Natural killer cell (primary cell): ENCODE results near the gene RNASE13. TPM values are rescaled to one million over a fixed set of nuclear protein-coding genes. Genes with fewer than 3 reads are reported as not detected.

Source experiments
- ATAC-seq, 3 donors: fragments of 150-1000 bp in 2 of 3; fragments of 200-7000 bp in 1 of 3; cut with Tn5 transposase; 1 replicate in 1 of 3; 2 replicates in 2 of 3; pipeline ENCODE4 v1.10.0; 2021; ENCODE audit warnings: mild to moderate bottlenecking in 2 of 3, moderate library complexity in 2 of 3
- DNase-seq, 2 donors: peaks; one replicate each; pipeline versions ENCODE4 v3.0.0 to v3.0.0-alpha.2; 2013 to 2021; ENCODE audit warnings: mixed read lengths in 1 of 2
- H3K27ac ChIP-seq: one replicate; pipeline ENCODE4 v1.5.1; 2013; ENCODE audit warnings: mild to moderate bottlenecking, low read length
- H3K27me3 ChIP-seq: one replicate; pipeline ENCODE4 v1.6.1; 2013; ENCODE audit warnings: low read length; ENCODE audit not compliant: control insufficient read depth, insufficient read depth
- H3K36me3 ChIP-seq: one replicate; pipeline ENCODE4 v1.6.1; 2013; ENCODE audit warnings: low read length; ENCODE audit not compliant: control insufficient read depth, insufficient read depth
- H3K4me1 ChIP-seq: one replicate; pipeline ENCODE4 v1.6.1; 2013; ENCODE audit warnings: low read length; ENCODE audit not compliant: control insufficient read depth, insufficient read depth
- H3K4me3 ChIP-seq: one replicate; pipeline ENCODE4 v1.5.1; 2013; ENCODE audit warnings: low read length
- H3K9me3 ChIP-seq: one replicate; pipeline ENCODE4 v1.6.1; 2013; ENCODE audit warnings: low read length; ENCODE audit not compliant: control insufficient read depth, insufficient read depth
- H3K27ac Mint-ChIP-seq, 2 donors: one replicate each; pipeline ENCODE4 v1.8.0; 2022; ENCODE audit warnings: mild to moderate bottlenecking in 2 of 2, mixed read lengths in 2 of 2, moderate library complexity in 1 of 2
- H3K27me3 Mint-ChIP-seq, 2 donors: one replicate each; pipeline ENCODE4 v1.8.0; 2022; ENCODE audit warnings: low read depth in 2 of 2, mixed read lengths in 2 of 2
- H3K36me3 Mint-ChIP-seq: one replicate; pipeline ENCODE4 v1.8.0; 2022; ENCODE audit warnings: mixed read lengths
- H3K4me1 Mint-ChIP-seq, 2 donors: one replicate each; pipeline ENCODE4 v1.8.0; 2022; ENCODE audit warnings: mixed read lengths in 2 of 2
- H3K4me3 Mint-ChIP-seq: one replicate; pipeline ENCODE4 v1.8.0; 2022; ENCODE audit warnings: mild to moderate bottlenecking, moderate library complexity, mixed read lengths
- H3K9me3 Mint-ChIP-seq, 2 donors: one replicate each; pipeline ENCODE4 v1.8.0; 2022; ENCODE audit warnings: mixed read lengths in 2 of 2
- CTCF ChIP-seq: fragments of 200-600 bp; IDR thresholded peaks from one replicate; pipeline ENCODE4 v1.8.0; 2022; ENCODE audit warnings: antibody characterized with exemption
- WGBS: methylation state at CpG from one replicate; pipeline ENCODE4 v1.1.7; 2013; ENCODE audit warnings: missing lambda C conversion rate; ENCODE audit not compliant: insufficient coverage; 5-methylcytosine and 5-hydroxymethylcytosine counted together
- intact Hi-C: fragments of 100-400 bp; cut with micrococcal nuclease; formaldehyde crosslinking; loops from one replicate; pipeline ENCODE4 v1.14.2; 2022
- total RNA-seq, 4 donors: library from RNA; stranded (reverse); fragments of 120-200 nt in 1 of 4; gene quantifications; one replicate each; pipeline versions ENCODE4 v1.2.3 to v1.2.4, GENCODE V29; 2013 to 2022

The RNASE13 gene
- total RNA-seq, 3 donors from 2014 or later (not counting 1 experiment from before 2014, with no cell fraction given), result not detected

GRCh38 chr14:21053184-21054122 is 18.8 kb upstream of the RNASE13 start:
- Mint-ChIP-seq H3K27ac (no peak overlapping the region), H3K9me3 (no peaks in the 10 kb centered on the region), H3K4me1 (no peaks in the 10 kb centered on the region), H3K36me3 (no peaks in the 10 kb centered on the region), H3K27me3 (peaks cover 0 to 8% of the 10 kb centered on the region in 2 donors), H3K4me3 (no peak overlapping the region)
- TF ChIP-seq CTCF, result no peak
- Histone ChIP-seq H3K27me3 (no peaks in the 10 kb centered on the region), H3K4me1 (no peaks in the 10 kb centered on the region), H3K4me3 (no peak overlapping the region), H3K36me3 (no peaks in the 10 kb centered on the region), H3K9me3 (no peaks in the 10 kb centered on the region), H3K27ac (no peak overlapping the region)
- 93% methylated on average over 19 of the region's 20 CpGs for WGBS
- intact Hi-C loops, result no loop called here
- ATAC-seq (no peak), DNase-seq (no peak)

GRCh38 chr14:21050597-21050996 is 16.0 kb upstream of the RNASE13 start:
- WGBS, result 27% methylated on average over 1 of the region's 3 CpGs
- Histone ChIP-seq H3K27ac (no peak overlapping the region), H3K4me1 (no peaks in the 10 kb centered on the region), H3K4me3 (no peak overlapping the region), H3K9me3 (no peaks in the 10 kb centered on the region), H3K27me3 (no peaks in the 10 kb centered on the region), H3K36me3 (no peaks in the 10 kb centered on the region)
- DNase-seq (no peak), ATAC-seq (no peak)
- intact Hi-C loops, result no loop called here
- Mint-ChIP-seq H3K9me3 (no peaks in the 10 kb centered on the region), H3K4me3 (no peak overlapping the region), H3K27ac (no peak overlapping the region), H3K27me3 (peaks cover 2 to 8% of the 10 kb centered on the region in 2 donors), H3K4me1 (no peaks in the 10 kb centered on the region), H3K36me3 (no peaks in the 10 kb centered on the region)
- no peak for TF ChIP-seq CTCF

- Mint-ChIP-seq H3K9me3 (no peaks in the 10 kb centered on the region), H3K27ac (no peak overlapping the region), H3K36me3 (no peaks in the 10 kb centered on the region), H3K4me3 (no peak overlapping the region), H3K4me1 (no peaks in the 10 kb centered on the region), H3K27me3 (peaks cover 15 to 16% of the 10 kb centered on the region in 2 donors)
- no peaks in the 10 kb centered on the region for H3K9me3 ChIP-seq
- no peaks in the 10 kb centered on the region for H3K4me1 ChIP-seq
- no peaks in the 10 kb centered on the region for H3K36me3 ChIP-seq
- no peak overlapping the region for H3K27ac ChIP-seq
- no peak for DNase-seq
- no peak overlapping the region for H3K4me3 ChIP-seq
- no peak for ATAC-seq
- no peak for TF ChIP-seq CTCF
- 69% methylated on average over 2 of the region's 3 CpGs for WGBS
- no peaks in the 10 kb centered on the region for H3K27me3 ChIP-seq
- intact Hi-C loops, result no loop called here
Measured at GRCh38 chr14:21049271-21049673, 14.7 kb upstream of the RNASE13 start.
